SK-N-MC (cell line): ENCODE measurements around the gene NFKBIL1.

Source experiments
- EZH2 ChIP-seq: fragments of 200-600 bp; sonication (generic); IDR thresholded peaks from one replicate; pipeline ENCODE4 v1.6.1; 2017; ENCODE audit warnings: antibody characterized with exemption
- POLR2AphosphoS5 ChIP-seq: IDR thresholded peaks from 2 replicates; pipeline ENCODE4 v1.6.1; 2012; ENCODE audit warnings: mild to moderate bottlenecking, low read depth, low read length, borderline replicate concordance

DNA sequence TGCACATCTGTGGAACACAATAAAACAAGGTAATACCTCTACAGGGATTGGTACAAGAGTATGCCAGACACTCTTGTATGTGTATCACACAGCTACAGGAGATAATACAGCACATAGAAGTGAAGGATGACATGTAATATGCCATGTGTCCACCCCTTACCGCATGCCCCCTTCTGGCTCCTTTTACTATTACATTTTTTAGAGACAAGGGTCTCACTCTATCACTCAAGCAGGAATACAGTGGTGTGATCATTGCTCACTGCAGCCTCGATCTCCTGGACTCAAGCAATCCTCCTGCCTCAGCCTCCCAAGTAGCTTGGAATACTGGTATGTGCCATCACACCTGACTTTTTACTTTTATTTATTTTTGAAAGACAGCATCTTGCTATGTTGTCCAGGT, 49.6 kb downstream of the NFKBIL1 start:
- TF ChIP-seq EZH2, result no peak
- TF ChIP-seq POLR2AphosphoS5, result no peak
